LNCaP clone FGC (cell line): ENCODE results near the gene TSPAN31.
"Not testable (repeated sequence)": the region's sequence is repeated elsewhere in the genome, so short reads cannot be mapped to it uniquely, and the experiment has no call there.

Experiments
- DNase-seq: peaks from one replicate; pipeline ENCODE4 v3.0.0-alpha.2; 2011; ENCODE audit warnings: low read depth
- H3K4me3 ChIP-seq: 2 replicates; pipeline ENCODE4 v1.5.1; 2011; ENCODE audit warnings: mild to moderate bottlenecking, low read depth, low read length, control low read depth
- CTCF ChIP-seq: IDR thresholded peaks from 2 replicates; pipeline ENCODE4 v1.5.1; 2012; ENCODE audit warnings: mild to moderate bottlenecking; ENCODE audit not compliant: control insufficient read depth, insufficient read depth; ENCODE audit errors: extremely low read depth

Gene TSPAN31

DNA sequence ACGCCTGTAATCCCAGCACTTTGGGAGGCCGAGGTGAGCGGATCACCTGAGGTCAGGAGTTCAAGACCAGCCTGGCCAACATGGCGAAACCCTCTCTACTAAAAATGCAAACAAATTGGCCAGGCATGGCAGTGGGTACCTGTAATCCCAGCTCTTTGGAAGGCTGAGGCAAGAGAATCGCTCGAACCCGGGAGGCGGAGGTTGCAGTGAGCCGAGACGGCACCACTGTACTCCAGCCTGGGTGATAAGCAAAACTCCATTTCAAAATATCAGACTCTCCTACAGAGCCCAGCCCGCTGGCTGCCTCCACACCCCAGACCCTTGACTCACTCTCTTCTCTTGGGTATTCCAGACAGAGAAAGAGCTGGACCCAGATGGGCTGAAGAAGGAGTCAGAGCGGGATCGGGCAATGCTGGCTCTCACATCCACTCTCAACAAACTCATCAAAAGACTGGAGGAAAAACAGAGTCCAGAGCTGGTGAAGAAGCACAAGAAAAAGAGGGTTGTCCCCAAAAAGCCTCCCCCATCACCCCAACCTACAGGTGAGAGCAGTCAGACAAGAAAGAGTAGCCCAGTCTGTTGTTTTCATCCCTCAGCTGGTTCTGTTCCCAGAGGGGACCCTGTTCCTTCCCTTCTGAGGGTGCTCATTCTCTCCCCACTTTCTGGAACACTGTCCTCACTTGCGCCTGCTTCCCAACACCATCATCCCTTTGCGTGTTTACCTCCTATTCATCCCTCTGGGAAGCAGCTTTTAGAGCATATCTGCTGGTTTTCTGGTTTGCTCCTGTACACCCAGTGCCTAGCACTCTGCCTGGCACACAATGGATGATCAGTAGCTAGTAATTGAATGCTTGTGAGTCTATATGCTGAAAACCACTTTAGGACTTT is 26.0 kb upstream of the TSPAN31 start:
- no peak for TF ChIP-seq CTCF
- no peak for DNase-seq
- no peak overlapping the region for H3K4me3 ChIP-seq

DNA sequence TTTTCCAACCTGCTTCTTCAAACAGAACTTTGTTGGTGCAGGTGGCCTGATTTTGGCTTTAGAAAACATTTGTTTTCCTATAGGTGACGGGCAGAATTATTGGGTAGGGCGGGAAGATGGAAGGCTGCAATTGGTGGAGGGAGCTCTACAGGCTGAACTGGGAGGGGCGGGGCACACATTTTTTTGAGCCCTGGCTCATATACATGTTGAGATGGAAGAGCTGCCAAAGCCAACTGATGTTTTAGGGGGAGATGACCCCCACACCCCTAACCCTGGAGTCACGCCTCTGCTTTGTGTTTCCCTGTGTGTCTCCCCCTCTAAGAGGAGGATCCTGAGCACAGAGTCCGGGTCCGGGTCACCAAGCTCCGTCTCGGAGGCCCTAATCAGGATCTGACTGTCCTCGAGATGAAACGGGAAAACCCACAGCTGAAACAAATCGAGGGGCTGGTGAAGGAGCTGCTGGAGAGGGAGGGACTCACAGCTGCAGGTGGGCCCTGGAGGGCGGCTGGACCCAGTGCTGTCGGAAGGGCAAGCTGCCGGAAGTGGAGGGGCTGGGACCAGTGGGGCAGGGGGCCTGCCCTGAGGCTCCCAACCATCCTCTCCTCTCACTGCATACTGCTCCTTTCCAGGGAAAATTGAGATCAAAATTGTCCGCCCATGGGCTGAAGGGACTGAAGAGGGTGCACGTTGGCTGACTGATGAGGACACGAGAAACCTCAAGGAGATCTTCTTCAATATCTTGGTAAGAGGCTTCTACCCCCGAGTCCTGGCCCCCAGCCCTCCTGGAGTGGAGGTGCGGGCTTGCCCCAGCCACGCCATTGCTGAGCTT is 24.8 kb upstream of the TSPAN31 start:
- no peak for DNase-seq
- no peak overlapping the region for H3K4me3 ChIP-seq
- no peak for TF ChIP-seq CTCF

- no peak for TF ChIP-seq CTCF
- no peak for DNase-seq
- no peak overlapping the region for H3K4me3 ChIP-seq
Observed at GRCh38 chr12:57720606-57721595, 23.9 kb upstream of the TSPAN31 start.

DNA sequence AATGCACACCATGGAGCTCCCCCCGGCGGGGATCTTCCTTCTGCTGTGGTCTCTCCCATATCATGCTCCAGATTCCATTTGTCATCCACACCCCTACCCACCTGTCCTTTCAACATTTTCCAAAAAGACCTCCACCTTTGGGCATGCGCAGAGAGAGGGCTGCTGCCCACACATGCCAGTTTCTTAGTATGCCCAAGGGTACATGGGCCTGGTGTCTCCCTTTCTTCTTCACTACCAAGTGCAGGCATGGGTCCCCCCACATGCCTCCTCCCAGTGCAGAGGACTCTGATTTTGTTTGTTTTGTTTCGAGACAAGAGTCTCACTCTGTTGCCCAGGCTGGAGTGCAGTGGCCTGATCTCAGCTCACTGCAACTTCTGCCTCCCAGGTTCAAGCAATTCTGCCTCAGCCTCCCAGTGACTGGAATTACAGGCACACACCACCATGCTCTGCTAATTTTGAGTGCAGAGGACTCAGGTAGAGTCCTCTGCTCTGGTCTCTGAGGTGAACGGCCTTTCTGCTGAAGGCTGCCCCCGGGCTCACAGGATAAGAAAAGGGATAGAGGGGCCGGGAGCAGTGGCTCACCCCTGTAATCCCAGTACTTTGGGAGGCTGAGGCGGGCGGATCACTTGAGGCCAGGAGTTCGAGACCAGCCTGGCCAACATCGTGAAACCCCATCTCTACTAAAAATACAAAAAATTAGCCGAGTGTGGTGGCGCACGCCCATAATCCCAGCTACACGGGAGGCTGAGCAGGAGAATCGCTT is 22.8 kb upstream of the TSPAN31 start:
- DNase-seq, H3K4me3 ChIP-seq: not testable (repeated sequence)

GRCh38 chr12:57722716-57723629 is 21.9 kb upstream of the TSPAN31 start:
- TF ChIP-seq CTCF = no peak
- DNase-seq = no peak
- no peak overlapping the region for H3K4me3 ChIP-seq

DNA sequence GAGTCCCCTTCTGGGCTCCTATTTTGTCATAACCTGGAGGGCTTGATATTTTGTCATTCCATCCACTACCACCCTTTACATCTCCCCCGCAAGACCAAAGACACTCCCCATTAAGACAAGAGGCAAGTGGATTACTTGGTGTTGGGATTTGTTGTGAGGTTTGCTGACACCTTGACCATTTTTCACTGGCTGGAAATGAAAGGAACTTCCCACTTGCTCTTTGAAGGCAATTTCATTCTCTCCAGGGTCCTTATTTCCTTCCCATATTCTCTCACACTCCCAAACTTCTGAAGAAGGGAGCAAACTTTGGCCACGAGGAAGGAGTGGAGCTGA is 21.2 kb upstream of the TSPAN31 start:
- TF ChIP-seq CTCF = no peak
- H3K4me3 ChIP-seq = no peak overlapping the region
- no peak for DNase-seq
